GM18858 (cell line): ENCODE results near the gene GPR153.

Source experiments
- ATAC-seq: cut with Tn5 transposase; IDR thresholded peaks from one replicate; pipeline ENCODE4 v1.9.1; 2021; ENCODE audit not compliant: unreplicated experiment

GPR153 gene

DNA sequence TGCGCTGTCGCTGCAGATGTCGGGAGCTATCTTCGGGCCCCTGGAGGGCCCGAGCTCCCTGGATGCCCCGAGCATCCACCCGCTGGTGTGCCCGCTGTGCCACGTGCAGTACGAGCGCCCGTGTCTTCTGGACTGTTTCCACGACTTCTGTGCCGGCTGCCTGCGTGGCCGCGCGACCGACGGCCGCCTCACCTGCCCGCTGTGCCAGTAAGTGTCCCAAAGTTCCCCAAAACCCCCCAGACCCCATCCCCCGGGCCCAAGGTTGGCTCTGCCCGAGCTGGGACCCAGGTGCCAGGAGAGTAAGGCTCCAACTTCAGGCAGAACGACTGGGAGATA is 54.4 kb downstream of the GPR153 start:
- ATAC-seq, result no peak

DNA sequence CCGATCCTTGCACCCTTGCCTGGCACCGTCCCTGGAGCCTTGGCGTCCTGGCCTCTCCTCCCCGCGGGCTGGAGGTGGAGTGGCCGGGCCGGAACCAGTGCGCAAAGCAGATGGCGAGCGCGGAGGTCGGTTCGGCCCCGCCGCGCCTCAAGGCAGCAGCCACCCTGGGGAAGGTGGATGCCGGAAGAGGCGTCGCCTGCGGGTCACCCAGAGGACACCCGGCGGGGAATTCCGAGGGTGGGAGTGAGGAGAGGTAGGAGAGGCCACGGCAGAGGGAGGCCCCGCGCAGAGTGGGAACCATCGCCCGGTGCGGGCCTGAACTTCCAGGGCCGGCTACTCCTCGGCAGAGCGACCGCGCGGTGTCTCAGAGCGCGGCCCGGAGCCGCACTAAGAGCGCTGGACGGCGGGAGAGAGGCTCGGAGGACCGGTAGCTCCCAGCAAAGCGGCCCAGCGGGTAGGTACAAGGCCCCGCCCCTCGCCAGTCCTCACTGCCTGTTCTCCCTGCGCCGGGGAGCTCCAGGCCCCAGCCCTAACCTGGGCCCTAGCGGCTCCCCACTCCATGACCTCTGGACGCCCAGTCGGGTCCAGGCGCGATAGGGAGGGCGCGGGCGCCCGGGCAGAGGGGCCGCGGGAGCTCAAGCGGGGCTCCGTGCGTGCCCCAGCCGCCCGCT is 54.9 kb downstream of the GPR153 start, which contains the start of gene RNF207:
RNF207 (plus strand) TSS at position 271 of the 671 bp plus-strand sequence. CDS start 417 bp downstream, outside the sequence.
- ATAC-seq, result peak; percentile 51

DNA sequence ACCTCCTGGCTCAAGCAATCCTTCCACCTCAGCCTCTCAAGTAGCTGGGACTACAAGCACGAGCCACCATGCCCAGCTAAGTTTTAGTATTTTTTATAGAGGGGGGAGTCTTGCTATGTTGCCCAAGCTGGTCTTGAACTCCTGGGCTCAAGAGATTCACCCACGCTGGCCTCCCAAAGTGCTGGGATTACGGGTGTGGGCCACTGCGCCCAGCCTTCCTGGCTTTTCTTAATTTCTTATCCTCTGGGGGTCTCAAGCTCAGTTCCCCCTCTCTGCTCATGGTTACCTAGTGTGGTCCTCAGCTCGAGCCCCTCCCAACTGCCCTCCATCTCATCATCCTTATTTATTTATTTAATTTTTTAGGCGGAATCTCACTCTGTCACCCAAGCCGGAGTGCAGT is 58.6 kb downstream of the GPR153 start:
- ATAC-seq, result no peak

DNA sequence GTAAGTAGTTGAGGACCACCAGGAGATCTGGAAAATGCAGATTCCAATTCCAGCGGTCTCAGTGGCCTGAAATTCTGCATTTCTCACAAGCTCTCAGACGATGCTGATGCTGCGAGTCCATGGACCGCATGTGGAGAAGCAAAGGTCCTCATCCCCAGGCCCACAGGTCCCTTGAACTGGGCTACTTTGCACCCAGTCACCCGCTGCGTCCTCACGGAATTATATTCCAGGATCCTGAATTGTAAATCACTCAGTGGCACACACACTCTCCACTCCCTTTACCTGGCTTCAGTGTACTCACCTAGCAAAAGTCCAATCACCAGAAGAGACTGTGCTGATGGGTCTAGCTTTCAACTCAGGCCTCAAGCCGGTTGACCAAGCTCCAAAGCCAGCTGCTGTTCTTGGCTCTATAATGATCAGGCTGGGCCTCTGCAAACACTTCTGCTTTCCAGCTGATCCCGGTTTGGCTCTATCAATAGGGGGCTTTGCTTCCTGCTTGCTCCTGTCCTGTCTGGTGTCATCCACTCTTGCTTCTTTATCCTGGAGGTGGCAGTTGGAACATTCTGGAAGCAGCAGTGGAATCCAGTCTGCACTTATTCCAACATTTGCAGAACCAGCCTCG is 60.6 kb downstream of the GPR153 start:
- no peak for ATAC-seq

DNA sequence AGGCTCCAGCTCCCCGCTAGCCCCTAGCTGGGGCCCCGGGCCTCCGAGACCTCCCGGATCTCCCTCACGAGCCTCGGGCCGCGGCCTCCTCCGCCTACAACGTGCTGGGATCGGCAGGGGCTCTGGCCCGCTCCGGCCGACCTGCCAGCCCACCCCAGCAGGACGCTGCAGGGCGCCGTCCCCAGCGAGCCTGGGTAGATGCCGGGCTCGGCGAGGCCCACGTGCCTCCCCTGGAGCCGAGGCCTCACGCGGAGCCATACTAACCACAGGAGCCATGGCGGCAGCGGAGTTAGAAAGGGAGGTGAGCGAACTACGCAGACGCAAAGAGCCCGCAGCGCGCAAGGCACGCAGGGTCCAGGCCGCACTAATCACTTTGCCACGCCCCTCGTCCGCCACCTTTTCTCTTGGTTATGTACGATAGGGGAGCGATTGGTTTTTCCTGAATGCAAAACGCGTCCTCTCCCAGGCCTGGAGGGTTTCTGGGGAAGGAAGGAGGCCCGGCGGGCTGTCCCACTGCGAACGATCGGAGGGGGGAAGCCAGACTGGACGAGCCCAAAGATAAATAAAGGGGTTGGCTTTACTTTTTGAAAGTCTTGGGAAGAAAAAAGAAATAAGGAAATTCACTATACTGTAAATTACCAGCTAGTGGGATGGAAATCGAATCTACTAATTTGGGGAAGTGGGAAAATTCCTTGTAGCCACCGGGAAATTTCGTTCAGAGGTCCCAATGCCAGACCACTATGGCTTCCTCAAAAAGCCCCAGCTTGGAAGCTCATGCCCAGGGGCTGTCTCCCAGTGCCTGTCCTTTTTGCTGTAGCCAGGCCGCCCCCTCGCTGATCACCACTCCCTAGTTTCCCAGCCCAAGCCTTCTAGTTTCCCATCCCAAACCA is 61.4 kb downstream of the GPR153 start, which contains the start of gene RPL22:
RPL22 (minus strand) TSS at position 298 of the 890 bp plus-strand sequence; CDS start at position 276, 22 bp downstream.
- peak; percentile 85 for ATAC-seq

DNA sequence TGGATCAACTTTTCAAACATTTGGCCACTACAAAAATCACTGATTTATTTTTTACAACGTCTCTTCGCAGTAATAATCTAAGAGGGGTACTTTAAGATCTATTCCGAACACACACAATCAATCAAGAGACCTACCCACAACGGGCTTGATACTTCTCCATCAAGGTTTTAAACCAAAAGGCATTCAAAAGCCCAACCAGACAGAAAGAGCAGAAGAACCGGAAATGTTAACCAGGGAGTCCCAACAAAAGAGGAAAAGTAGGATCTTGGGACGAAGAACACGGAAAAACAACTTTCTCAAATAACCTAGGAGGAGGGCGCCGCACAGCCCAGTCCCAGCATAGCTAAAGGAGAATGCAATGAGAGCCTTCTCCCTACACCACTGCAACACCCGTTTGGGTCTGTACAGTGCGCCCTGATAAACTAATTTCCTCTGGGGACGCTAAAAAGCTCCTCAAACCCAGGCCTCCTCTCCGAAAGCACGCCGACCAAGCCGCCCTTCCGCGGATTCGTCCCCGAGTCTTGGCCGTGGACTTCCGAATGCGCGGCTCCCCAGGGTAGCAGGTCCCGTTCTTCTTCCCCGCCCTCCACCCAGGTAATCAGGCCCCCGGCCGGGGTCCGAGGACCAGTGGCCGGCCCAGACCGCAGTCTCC is 62.1 kb downstream of the GPR153 start:
- no peak for ATAC-seq

DNA sequence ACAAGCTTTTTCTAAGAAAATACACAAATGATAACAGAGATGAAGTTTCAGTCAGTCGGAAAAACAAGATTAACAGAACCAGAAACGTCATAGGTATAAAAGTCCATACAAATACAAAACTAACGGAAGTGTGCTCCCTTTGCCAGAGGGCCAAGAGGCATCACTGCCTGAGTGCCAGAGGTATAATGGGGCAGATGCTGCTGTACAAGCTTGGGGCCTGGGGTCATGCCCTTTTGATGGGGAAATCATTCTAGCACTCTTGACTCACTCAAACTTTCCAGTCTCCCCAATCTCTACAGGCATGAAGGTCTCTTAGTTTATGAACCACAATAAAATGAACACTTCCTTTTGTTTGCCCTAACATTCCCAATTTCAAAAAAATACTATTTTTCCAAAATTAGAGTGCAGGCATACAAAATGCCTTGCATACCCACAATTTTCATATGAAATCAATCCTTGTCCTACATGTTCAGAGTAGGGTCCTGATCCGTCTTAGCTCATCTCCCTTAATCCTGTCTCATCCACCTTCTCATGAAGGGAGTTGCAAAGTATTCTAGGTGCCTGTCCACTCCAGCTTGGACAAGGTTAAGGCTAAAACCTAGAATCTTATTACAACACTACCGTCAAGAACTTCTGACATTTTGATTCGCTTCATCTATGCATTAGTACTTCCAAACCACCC is 63.0 kb downstream of the GPR153 start:
- no peak for ATAC-seq
